Mesodermal cell (in vitro differentiated cells): ENCODE results near the gene LYZL2.

Experiments
- H3K27ac ChIP-seq: 2 replicates; pipeline ENCODE4 v1.7.0; 2013; ENCODE audit warnings: mild to moderate bottlenecking, low read depth, low read length, moderate library complexity; ENCODE audit not compliant: severe bottlenecking
- H3K36me3 ChIP-seq: 2 replicates; pipeline ENCODE4 v1.7.1; 2013; ENCODE audit warnings: mild to moderate bottlenecking, low read length, moderate library complexity; ENCODE audit not compliant: control insufficient read depth, insufficient read depth
- H3K4me1 ChIP-seq: one replicate; pipeline ENCODE4 v1.7.1; 2013; ENCODE audit warnings: mild to moderate bottlenecking, low read length; ENCODE audit not compliant: insufficient read depth, control insufficient read depth, poor library complexity, severe bottlenecking
- H3K4me3 ChIP-seq: 2 replicates; pipeline ENCODE4 v1.7.0; 2013; ENCODE audit warnings: low read length, control low read depth, mild to moderate bottlenecking; ENCODE audit not compliant: insufficient read depth, poor library complexity, severe bottlenecking; ENCODE audit errors: extremely low read depth
- H3K9me3 ChIP-seq: 2 replicates; pipeline ENCODE4 v1.7.1; 2013; ENCODE audit warnings: mild to moderate bottlenecking, low read length, moderate library complexity; ENCODE audit not compliant: control insufficient read depth
- WGBS, 2 experiments: methylation state at CpG; one replicate each; pipeline ENCODE4 v1.1.5; 2013; ENCODE audit warnings: missing lambda C conversion rate in 2 of 2; ENCODE audit not compliant: insufficient coverage in 2 of 2; 5-methylcytosine and 5-hydroxymethylcytosine counted together

Gene LYZL2

GRCh38 chr10:30576641-30577040, 52.9 kb downstream of the LYZL2 start:
- 73 to 83% methylated on average over 5 to 6 of the region's 6 CpGs for WGBS, 2 experiments
- Histone ChIP-seq H3K27ac (no peak overlapping the region), H3K4me3 (no peak overlapping the region)

GRCh38 chr10:30574432-30574796, 55.1 kb downstream of the LYZL2 start:
- Histone ChIP-seq H3K4me3 (no peak overlapping the region), H3K27ac (no peak overlapping the region), H3K9me3 (peaks cover 5% of the 10 kb centered on the region), H3K4me1 (no peaks in the 10 kb centered on the region), H3K36me3 (no peaks in the 10 kb centered on the region)
- WGBS, 2 experiments: 95 to 100% methylated on average over 4 of the region's 4 CpGs

More at GRCh38 chr10:30576641-30577040, 52.9 kb downstream of the LYZL2 start:
- no peaks in the 10 kb centered on the region for H3K36me3 ChIP-seq
- no peaks in the 10 kb centered on the region for H3K9me3 ChIP-seq
- no peaks in the 10 kb centered on the region for H3K4me1 ChIP-seq

DNA sequence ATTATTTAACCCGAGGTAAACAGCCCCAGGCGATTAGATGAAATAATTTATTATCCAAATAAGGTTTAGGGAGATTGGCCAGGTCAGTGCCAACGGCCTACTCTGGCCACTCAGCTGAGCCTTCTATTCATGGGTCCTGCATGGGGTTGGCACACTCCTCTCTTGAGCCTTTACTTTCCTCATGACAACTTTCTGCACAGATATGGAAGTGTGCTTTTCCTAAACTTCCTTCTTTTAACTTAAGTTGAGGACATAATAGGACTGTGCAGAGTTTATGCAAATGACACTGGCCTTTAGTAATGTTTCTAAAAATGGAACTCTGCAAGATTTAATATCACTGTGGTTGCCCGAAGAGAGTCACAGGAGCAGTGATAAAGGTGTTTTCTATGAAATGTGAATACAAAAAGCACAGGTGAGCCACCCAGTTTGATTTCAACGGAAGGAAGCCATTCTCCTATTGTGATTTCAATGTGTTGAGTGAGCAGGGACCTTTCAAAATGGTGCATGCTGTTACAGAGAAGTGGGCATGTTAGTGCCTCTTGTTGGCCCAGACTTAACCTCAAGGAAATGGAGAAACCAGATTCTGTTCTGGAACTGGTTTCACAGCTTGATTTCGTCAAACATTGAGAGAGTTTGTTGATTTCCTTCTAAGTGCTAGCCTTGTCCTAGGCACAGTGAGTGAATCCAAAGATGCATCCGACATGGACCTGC, 55.7 kb downstream of the LYZL2 start:
- WGBS, 2 experiments: 86 to 90% methylated on average over 5 to 7 of the region's 7 CpGs
- Histone ChIP-seq H3K27ac (no peak overlapping the region), H3K36me3 (no peaks in the 10 kb centered on the region)

GRCh38 chr10:30565449-30565848, 64.1 kb downstream of the LYZL2 start:
- Histone ChIP-seq H3K9me3 (peaks cover 5% of the 10 kb centered on the region), H3K4me3 (no peak overlapping the region), H3K36me3 (no peaks in the 10 kb centered on the region), H3K4me1 (no peaks in the 10 kb centered on the region), H3K27ac (no peak overlapping the region)
- 0% methylated on average over 1 of the region's 2 CpGs for WGBS, 2 experiments

More for the DNA sequence above, 55.7 kb downstream of the LYZL2 start:
- H3K4me1 ChIP-seq: no peaks in the 10 kb centered on the region
- H3K4me3 ChIP-seq: no peak overlapping the region
- peaks cover 5% of the 10 kb centered on the region for H3K9me3 ChIP-seq

GRCh38 chr10:30562787-30563186, 66.8 kb downstream of the LYZL2 start:
- Histone ChIP-seq H3K27ac (no peak overlapping the region), H3K4me3 (no peak overlapping the region), H3K4me1 (peaks cover 9% of the 10 kb centered on the region), H3K9me3 (no peaks in the 10 kb centered on the region), H3K36me3 (no peaks in the 10 kb centered on the region)
- WGBS, 2 experiments: 90 to 95% methylated on average over 2 to 4 of the region's 5 CpGs
